Measurements from ENCODE around the gene MGAT5B.

- TF ChIP-seq CTCF (IDR thresholded peaks at IDR 0.05), result no peak
- TF ChIP-seq EZH2 (IDR thresholded peaks at IDR 0.05), result no peak
Measured at GRCh38 chr17:76906463-76906862, 38.3 kb downstream of the MGAT5B start.
